ENCODE results near the gene CUX1.

CUX1 gene

GRCh38 chr7:101814081-101814990 lies 3.1 kb upstream of the CUX1 start:
- peak; percentile 57 for DNase-seq (ENCODE audit: low read depth)
- TF ChIP-seq CTCF (IDR thresholded peaks at IDR 0.05; ENCODE audit: insufficient read depth, low read depth, low read length, missing control alignments): peak; percentile 10

GRCh38 chr7:101814991-101815825 lies 2.2 kb upstream of the CUX1 start:
- TF ChIP-seq CTCF (IDR thresholded peaks at IDR 0.05; ENCODE audit: insufficient read depth, low read depth, low read length, missing control alignments): no peak
- H3K4me3 ChIP-seq (ENCODE audit: low read length): peak overlapping the region; percentile 59
- DNase-seq (ENCODE audit: low read depth): no peak

More at GRCh38 chr7:101814081-101814990, 3.1 kb upstream of the CUX1 start:
- peak overlapping the region; percentile 59 for H3K4me3 ChIP-seq (ENCODE audit: low read length)

GRCh38 chr7:101815826-101816594 lies 1.4 kb upstream of the CUX1 start:
- peak overlapping the region; percentile 57 for H3K4me3 ChIP-seq (ENCODE audit: low read length)
- DNase-seq (ENCODE audit: low read depth): peak; percentile 90
- peak; percentile 18 for TF ChIP-seq CTCF (IDR thresholded peaks at IDR 0.05; ENCODE audit: insufficient read depth, low read depth, low read length, missing control alignments)

- peak; percentile 55 for DNase-seq (ENCODE audit: low read depth)
- no peak for TF ChIP-seq CTCF (IDR thresholded peaks at IDR 0.05; ENCODE audit: insufficient read depth, low read depth, low read length, missing control alignments)
Measured at GRCh38 chr7:101816595-101817470, 593 bp upstream of the CUX1 start.

GRCh38 chr7:101818287-101819071 lies 1.1 kb downstream of the CUX1 start:
- peak; percentile 26 for DNase-seq (ENCODE audit: low read depth)
- peak overlapping the region; percentile 55 for H3K4me3 ChIP-seq (ENCODE audit: low read length)
- no peak for TF ChIP-seq CTCF (IDR thresholded peaks at IDR 0.05; ENCODE audit: insufficient read depth, low read depth, low read length, missing control alignments)

More at GRCh38 chr7:101816595-101817470, 593 bp upstream of the CUX1 start:
- peak overlapping the region; percentile 55 for H3K4me3 ChIP-seq (ENCODE audit: low read length)

Measured in epithelial cell of esophagus (primary cell).